ENCODE results near the gene CACNA2D3. TPM values are rescaled to one million over a fixed set of nuclear protein-coding genes. Genes with fewer than 3 reads are reported as not detected.

The CACNA2D3 gene
- total RNA-seq, 1 experiment from 2014 or later = 0.59 TPM

DNA sequence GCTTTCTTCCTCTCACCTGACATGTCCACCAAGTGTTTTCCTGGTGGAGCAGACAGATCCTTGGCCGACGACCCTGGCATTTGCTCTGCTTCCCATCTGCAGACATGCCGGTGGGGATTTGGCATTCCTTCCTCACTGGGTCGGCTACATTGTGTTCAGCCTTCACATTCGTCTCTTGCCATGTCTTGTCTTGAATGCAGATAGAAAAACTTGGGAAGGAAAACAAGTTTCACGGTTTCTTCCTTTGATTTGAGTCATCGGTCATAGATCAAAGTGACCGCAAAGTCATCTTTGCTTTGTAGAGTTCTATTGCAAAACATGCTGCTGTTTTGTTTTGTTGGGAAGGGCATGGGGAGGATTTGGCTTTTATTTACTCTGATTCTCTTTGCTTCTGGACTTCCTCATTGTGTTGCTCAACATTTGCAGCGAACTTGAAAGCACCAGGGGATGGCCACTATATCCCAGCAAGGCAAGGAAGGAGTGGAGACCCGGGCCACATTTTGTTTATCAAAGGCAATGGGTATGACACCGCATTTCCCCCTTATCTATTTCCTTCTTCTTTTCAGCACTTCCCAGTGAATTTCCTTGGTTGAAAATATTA, 321.3 kb downstream of the CACNA2D3 start:
- CTCF ChIA-PET = no interaction called here
- Histone ChIP-seq H3K27me3 (ENCODE audit: insufficient read depth, low read depth) (no peaks in the 10 kb centered on the region), H3K4me3 (no peak overlapping the region), H3F3A (ENCODE audit: insufficient read depth, low read depth) (no peaks in the 10 kb centered on the region), H3K36me3 (ENCODE audit: low read depth) (no peaks in the 10 kb centered on the region), H2AFZ (no peak overlapping the region), H4K20me1 (ENCODE audit: insufficient read depth) (no peaks in the 10 kb centered on the region), H3K27ac (no peak overlapping the region), H3K9me2 (ENCODE audit: insufficient read depth) (no peaks in the 10 kb centered on the region), H3K79me2 (ENCODE audit: low read depth) (no peaks in the 10 kb centered on the region), H3K9me3 (ENCODE audit: insufficient read depth, low read depth) (no peaks in the 10 kb centered on the region), H3K4me1 (replicated peaks; ENCODE audit: insufficient read depth) (no peaks in the 10 kb centered on the region), H3K4me2 (no peak overlapping the region)
- intact Hi-C loops (cut with micrococcal nuclease; ENCODE audit: unreplicated experiment) = no loop called here
- BruUV-seq (replicated peaks) = no TSS peak
- no peak for TF ChIP-seq EZH2 (IDR thresholded peaks at IDR 0.05; ENCODE audit: low read depth)
- TF ChIP-seq, protein P1, sequence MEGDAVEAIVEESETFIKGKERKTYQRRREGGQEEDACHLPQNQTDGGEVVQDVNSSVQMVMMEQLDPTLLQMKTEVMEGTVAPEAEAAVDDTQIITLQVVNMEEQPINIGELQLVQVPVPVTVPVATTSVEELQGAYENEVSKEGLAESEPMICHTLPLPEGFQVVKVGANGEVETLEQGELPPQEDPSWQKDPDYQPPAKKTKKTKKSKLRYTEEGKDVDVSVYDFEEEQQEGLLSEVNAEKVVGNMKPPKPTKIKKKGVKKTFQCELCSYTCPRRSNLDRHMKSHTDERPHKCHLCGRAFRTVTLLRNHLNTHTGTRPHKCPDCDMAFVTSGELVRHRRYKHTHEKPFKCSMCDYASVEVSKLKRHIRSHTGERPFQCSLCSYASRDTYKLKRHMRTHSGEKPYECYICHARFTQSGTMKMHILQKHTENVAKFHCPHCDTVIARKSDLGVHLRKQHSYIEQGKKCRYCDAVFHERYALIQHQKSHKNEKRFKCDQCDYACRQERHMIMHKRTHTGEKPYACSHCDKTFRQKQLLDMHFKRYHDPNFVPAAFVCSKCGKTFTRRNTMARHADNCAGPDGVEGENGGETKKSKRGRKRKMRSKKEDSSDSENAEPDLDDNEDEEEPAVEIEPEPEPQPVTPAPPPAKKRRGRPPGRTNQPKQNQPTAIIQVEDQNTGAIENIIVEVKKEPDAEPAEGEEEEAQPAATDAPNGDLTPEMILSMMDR (conservative IDR thresholded peaks at IDR 0.05) = no peak
- no peak for DNase-seq
- POLR2A ChIA-PET (ENCODE audit: unreplicated experiment) = no interaction called here

DNA sequence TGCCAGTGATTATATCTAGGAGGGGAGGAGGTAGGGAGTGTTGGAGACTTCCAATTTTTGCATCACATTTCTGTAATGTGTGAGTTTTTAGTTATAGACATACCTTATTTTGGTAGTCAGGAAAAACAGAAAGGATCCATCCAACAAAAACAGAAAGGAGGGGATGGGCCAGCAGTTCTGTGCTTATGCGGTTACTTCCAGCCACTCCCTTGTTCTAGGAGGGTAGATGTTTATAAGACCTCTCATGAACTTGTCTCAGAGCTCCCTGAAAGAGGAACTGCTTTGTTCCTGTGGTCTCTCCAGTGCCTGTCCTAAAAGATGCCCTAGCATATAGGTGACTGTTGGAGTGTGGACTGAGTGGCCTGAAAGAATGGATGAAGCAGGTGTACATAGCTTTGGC, 323.3 kb downstream of the CACNA2D3 start:
- Histone ChIP-seq H3K9me2 (ENCODE audit: insufficient read depth) (no peaks in the 10 kb centered on the region), H3K9me3 (ENCODE audit: insufficient read depth, low read depth) (no peaks in the 10 kb centered on the region), H3F3A (ENCODE audit: insufficient read depth, low read depth) (no peaks in the 10 kb centered on the region), H3K36me3 (ENCODE audit: low read depth) (no peaks in the 10 kb centered on the region), H3K4me1 (replicated peaks; ENCODE audit: insufficient read depth) (no peaks in the 10 kb centered on the region), H3K27me3 (ENCODE audit: insufficient read depth, low read depth) (no peaks in the 10 kb centered on the region), H3K79me2 (ENCODE audit: low read depth) (no peaks in the 10 kb centered on the region), H4K20me1 (ENCODE audit: insufficient read depth) (no peaks in the 10 kb centered on the region), H2AFZ (no peak overlapping the region), H3K4me3 (no peak overlapping the region), H3K27ac (no peak overlapping the region), H3K4me2 (no peak overlapping the region)
- TF ChIP-seq EZH2 (IDR thresholded peaks at IDR 0.05; ENCODE audit: low read depth) = no peak
- TF ChIP-seq, protein P1 (conservative IDR thresholded peaks at IDR 0.05) = no peak
- DNase-seq = no peak
- POLR2A ChIA-PET (ENCODE audit: unreplicated experiment) = no interaction called here
- BruUV-seq (replicated peaks) = no TSS peak
- intact Hi-C loops (cut with micrococcal nuclease; ENCODE audit: unreplicated experiment) = no loop called here
- CTCF ChIA-PET = no interaction called here

DNA sequence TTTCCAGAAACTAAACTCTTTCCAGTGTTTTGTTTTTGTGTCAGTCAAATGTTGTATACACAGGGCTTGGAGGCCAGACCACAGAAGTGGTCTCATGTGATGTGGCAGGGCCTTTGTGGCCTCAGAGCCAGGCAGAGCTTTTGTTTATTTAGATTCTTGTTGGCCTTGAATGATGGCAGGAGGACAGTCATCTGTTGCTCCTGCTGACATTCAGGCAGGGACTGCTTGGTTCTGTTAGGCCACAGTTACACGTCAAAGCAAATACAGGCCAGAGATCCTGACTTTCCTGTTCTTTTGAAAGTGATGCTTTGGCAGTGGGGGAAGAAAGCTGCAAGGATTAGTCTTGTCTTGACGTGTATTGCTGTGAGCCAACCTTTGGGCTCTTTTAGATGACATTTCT, 325.1 kb downstream of the CACNA2D3 start:
- Histone ChIP-seq H3K27me3 (ENCODE audit: insufficient read depth, low read depth) (no peaks in the 10 kb centered on the region), H3K4me2 (no peak overlapping the region), H2AFZ (no peak overlapping the region), H3K36me3 (ENCODE audit: low read depth) (no peaks in the 10 kb centered on the region), H4K20me1 (ENCODE audit: insufficient read depth) (no peaks in the 10 kb centered on the region), H3K9me3 (ENCODE audit: insufficient read depth, low read depth) (no peaks in the 10 kb centered on the region), H3F3A (ENCODE audit: insufficient read depth, low read depth) (no peaks in the 10 kb centered on the region), H3K79me2 (ENCODE audit: low read depth) (no peaks in the 10 kb centered on the region), H3K4me1 (replicated peaks; ENCODE audit: insufficient read depth) (no peaks in the 10 kb centered on the region), H3K9me2 (ENCODE audit: insufficient read depth) (no peaks in the 10 kb centered on the region), H3K4me3 (no peak overlapping the region), H3K27ac (no peak overlapping the region)
- no peak for DNase-seq
- no TSS peak for BruUV-seq (replicated peaks)
- TF ChIP-seq, protein P1 (conservative IDR thresholded peaks at IDR 0.05) = no peak
- no peak for TF ChIP-seq EZH2 (IDR thresholded peaks at IDR 0.05; ENCODE audit: low read depth)
- intact Hi-C loops (cut with micrococcal nuclease; ENCODE audit: unreplicated experiment) = no loop called here
- CTCF ChIA-PET = no interaction called here
- POLR2A ChIA-PET (ENCODE audit: unreplicated experiment) = no interaction called here

Measured in PC-9 (cell line).